ENCODE measurements around the gene ZNF789. TPM values are rescaled to one million over a fixed set of nuclear protein-coding genes. Genes with fewer than 3 reads are reported as not detected.

The ZNF789 gene
- total RNA-seq, 2 experiments from 2014 or later = 11.5 to 13.5 TPM

DNA sequence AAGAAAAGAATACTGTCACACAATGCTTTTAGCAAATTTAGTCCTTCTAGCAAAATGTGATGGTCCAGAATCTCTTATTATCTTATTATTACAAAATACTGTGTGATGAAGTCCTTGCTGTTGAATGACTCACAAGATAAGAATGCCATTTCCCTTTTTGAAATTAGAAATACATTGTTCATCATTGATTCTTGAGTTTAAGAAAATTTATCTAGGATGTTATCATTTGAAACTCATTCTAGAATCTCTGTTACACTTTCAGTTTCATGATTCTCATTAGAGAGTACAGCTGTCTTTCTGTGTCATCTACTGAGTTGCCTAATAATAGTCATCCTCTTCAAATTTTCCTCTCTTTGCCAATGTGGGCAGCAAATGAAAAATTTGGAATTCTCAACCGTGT, 41.4 kb downstream of the ZNF789 start:
- no peak overlapping the region for H3K27ac Mint-ChIP-seq
- ATAC-seq (ENCODE audit: poor library complexity) (no peak), DNase-seq (no peak)
- Histone ChIP-seq H3K27ac (ENCODE audit: low read depth in 1 of 2, low read length in 2 of 2) (no peak overlapping the region), H3K9me3 (ENCODE audit: control insufficient read depth in 1 of 2, insufficient read depth in 1 of 2, low read length in 2 of 2) (no peaks in the 10 kb centered on the region), H3K4me1 (ENCODE audit: insufficient read depth, low read length) (no peaks in the 10 kb centered on the region), H3K4me3 (ENCODE audit: low read length) (no peak overlapping the region), H3K27me3 (ENCODE audit: control insufficient read depth in 1 of 2, insufficient read depth in 2 of 2, low read length in 2 of 2) (no peaks in the 10 kb centered on the region), H3K36me3 (ENCODE audit: insufficient read depth, low read length) (peaks cover 32% of the 10 kb centered on the region)
- H3K36me3 Mint-ChIP-seq (ENCODE audit: low read depth) = peaks cover 46% of the 10 kb centered on the region
- intact Hi-C loops (cut with DNase I, micrococcal nuclease) = no loop called here
- TF ChIP-seq, protein P1, sequence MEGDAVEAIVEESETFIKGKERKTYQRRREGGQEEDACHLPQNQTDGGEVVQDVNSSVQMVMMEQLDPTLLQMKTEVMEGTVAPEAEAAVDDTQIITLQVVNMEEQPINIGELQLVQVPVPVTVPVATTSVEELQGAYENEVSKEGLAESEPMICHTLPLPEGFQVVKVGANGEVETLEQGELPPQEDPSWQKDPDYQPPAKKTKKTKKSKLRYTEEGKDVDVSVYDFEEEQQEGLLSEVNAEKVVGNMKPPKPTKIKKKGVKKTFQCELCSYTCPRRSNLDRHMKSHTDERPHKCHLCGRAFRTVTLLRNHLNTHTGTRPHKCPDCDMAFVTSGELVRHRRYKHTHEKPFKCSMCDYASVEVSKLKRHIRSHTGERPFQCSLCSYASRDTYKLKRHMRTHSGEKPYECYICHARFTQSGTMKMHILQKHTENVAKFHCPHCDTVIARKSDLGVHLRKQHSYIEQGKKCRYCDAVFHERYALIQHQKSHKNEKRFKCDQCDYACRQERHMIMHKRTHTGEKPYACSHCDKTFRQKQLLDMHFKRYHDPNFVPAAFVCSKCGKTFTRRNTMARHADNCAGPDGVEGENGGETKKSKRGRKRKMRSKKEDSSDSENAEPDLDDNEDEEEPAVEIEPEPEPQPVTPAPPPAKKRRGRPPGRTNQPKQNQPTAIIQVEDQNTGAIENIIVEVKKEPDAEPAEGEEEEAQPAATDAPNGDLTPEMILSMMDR (IDR thresholded peaks at IDR 0.05) = no peak
- no peak overlapping the region for H3K4me3 Mint-ChIP-seq
- peaks cover 5% of the 10 kb centered on the region for H3K4me1 Mint-ChIP-seq (ENCODE audit: low read depth)
- H3K27me3 Mint-ChIP-seq = no peaks in the 10 kb centered on the region
- ChIA-PET POLR2A (interaction anchor here (1.1 to 1.7 kb wide), 2 partner anchors 9 to 14 kb away, joined by 4 to 5 read pairs; partner anchors contain the start of genes ZKSCAN5 and ZNF394), CTCF (interaction anchor here (0.6 kb wide), 1 partner anchor 12 kb away, joined by 3 read pairs; no protein-coding TSS in a partner anchor)
- H3K9me3 Mint-ChIP-seq = no peaks in the 10 kb centered on the region

DNA sequence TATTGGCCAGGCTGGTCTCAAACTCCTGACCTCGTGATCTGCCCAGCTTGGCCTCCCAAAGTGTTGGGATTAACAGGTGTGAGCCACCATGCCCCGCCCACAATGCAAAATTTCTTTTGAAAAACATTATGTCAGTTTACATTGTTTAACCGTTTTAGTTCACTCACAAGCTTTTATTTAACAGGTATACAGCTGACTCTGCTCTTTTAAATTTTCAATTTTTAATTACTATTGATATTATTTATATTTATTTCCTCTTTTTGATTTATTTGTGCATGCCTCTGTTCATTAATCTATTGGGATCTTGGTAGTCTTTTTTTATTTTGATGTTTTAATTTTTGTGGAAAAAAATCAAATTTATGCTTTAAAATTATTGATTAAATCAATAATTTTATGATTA, 48.7 kb downstream of the ZNF789 start:
- POLR2A ChIA-PET = interaction anchor here (0.5 to 1.1 kb wide), 3 partner anchors 22 to 78 kb away, joined by 3 to 4 read pairs (median 3); partner anchors contain the start of genes ZNF394 and ZNF655
- H3K9me3 ChIP-seq (ENCODE audit: control insufficient read depth in 1 of 2, insufficient read depth in 1 of 2, low read length in 2 of 2) = no peaks in the 10 kb centered on the region
- H3K36me3 Mint-ChIP-seq (ENCODE audit: low read depth) = peaks cover 52% of the 10 kb centered on the region
- DNase-seq (no peak), ATAC-seq (ENCODE audit: poor library complexity) (no peak)
- no peak overlapping the region for H3K4me3 Mint-ChIP-seq
- H3K4me3 ChIP-seq (ENCODE audit: low read length) = no peak overlapping the region
- H3K4me1 Mint-ChIP-seq (ENCODE audit: low read depth) = no peaks in the 10 kb centered on the region
- peaks cover 28% of the 10 kb centered on the region for H3K36me3 ChIP-seq (ENCODE audit: insufficient read depth, low read length)
- no peaks in the 10 kb centered on the region for H3K27me3 Mint-ChIP-seq
- no peaks in the 10 kb centered on the region for H3K27me3 ChIP-seq (ENCODE audit: control insufficient read depth in 1 of 2, insufficient read depth in 2 of 2, low read length in 2 of 2)
- CTCF ChIA-PET = no interaction called here
- H3K27ac ChIP-seq (ENCODE audit: low read depth in 1 of 2, low read length in 2 of 2) = no peak overlapping the region
- H3K9me3 Mint-ChIP-seq = no peaks in the 10 kb centered on the region
- TF ChIP-seq, protein P1 (IDR thresholded peaks at IDR 0.05) = no peak
- intact Hi-C loops (cut with DNase I, micrococcal nuclease) = no loop called here
- H3K4me1 ChIP-seq (ENCODE audit: insufficient read depth, low read length) = no peaks in the 10 kb centered on the region
- no peak overlapping the region for H3K27ac Mint-ChIP-seq

DNA sequence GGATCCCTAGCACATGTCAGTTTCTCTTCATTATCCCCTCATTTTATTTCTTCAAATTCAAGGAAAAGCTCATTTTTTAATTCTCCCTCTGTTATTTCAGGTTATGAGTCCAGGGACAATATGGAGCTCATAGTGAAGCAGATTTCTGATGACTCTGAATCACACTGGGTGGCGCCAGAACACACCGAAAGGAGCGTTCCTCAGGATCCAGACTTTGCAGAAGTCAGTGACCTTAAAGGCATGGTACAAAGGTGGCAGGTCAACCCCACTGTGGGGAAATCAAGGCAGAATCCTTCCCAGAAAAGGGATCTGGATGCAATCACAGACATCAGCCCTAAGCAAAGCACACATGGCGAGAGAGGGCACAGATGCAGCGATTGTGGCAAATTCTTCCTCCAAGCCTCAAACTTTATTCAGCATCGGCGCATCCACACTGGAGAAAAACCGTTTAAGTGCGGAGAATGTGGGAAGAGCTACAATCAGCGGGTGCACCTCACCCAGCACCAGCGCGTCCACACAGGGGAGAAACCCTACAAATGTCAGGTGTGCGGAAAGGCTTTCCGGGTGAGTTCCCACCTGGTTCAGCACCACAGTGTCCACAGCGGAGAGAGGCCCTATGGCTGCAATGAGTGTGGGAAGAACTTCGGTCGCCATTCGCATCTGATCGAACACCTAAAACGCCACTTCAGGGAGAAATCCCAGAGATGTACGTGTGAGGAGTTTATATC, 53.2 kb downstream of the ZNF789 start:
- Mint-ChIP-seq H3K4me3 (no peak overlapping the region), H3K27ac (no peak overlapping the region), H3K27me3 (no peaks in the 10 kb centered on the region), H3K9me3 (no peaks in the 10 kb centered on the region), H3K4me1 (ENCODE audit: low read depth) (no peaks in the 10 kb centered on the region), H3K36me3 (ENCODE audit: low read depth) (peaks cover 64% of the 10 kb centered on the region)
- TF ChIP-seq, protein P1 (IDR thresholded peaks at IDR 0.05) = no peak
- ChIA-PET CTCF (interaction anchor here (0.6 to 0.9 kb wide), 2 partner anchors 8 to 11 kb away, joined by 3 read pairs; no protein-coding TSS in a partner anchor), POLR2A (interaction anchor here (0.8 kb wide), 1 partner anchor 34 kb away, joined by 3 read pairs; no protein-coding TSS in a partner anchor)
- peaks cover 4% of the 10 kb centered on the region for H3K4me1 ChIP-seq (ENCODE audit: insufficient read depth, low read length)
- peak in 11 of 14 experiments; percentile 3 to 46 (median 22) for DNase-seq
- no peak overlapping the region for H3K4me3 ChIP-seq (ENCODE audit: low read length)
- H3K27ac ChIP-seq (ENCODE audit: low read depth in 1 of 2, low read length in 2 of 2) = no peak overlapping the region
- intact Hi-C loops (cut with DNase I, micrococcal nuclease) = loop anchor here in 1 of 2 experiments (5.0 kb wide), 1 partner anchor 311 kb away; no protein-coding TSS in a partner anchor
- H3K27me3 ChIP-seq (ENCODE audit: control insufficient read depth in 1 of 2, insufficient read depth in 2 of 2, low read length in 2 of 2) = no peaks in the 10 kb centered on the region
- H3K36me3 ChIP-seq (ENCODE audit: insufficient read depth, low read length) = peaks cover 29% of the 10 kb centered on the region
- no peak for ATAC-seq (ENCODE audit: poor library complexity)
- H3K9me3 ChIP-seq (ENCODE audit: control insufficient read depth in 1 of 2, insufficient read depth in 1 of 2, low read length in 2 of 2) = peaks cover 6 to 13% of the 10 kb centered on the region in 2 experiments

All from CD4-positive, alpha-beta T cell (primary cell).